Measurements from ENCODE around the gene COQ8A.

Gene COQ8A

DNA sequence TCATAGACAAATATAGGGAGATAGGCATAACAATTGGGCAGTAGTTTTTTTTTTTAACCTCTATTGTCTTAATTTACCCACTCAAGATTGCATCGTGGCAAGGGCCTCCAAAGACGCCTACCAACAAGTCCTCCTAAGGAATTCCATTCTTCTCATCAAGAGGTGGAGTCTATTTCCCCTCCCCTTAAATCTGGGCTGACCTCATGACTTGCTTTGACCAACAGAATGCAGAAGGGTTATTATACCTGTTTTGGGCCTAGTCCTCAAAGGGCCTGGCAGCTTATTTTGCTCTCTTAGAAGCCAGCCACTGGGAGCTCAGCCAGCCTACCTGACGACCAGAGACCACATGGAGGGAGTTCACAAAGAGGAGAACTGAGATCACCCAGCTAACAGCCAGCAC lies 92.3 kb downstream of the COQ8A start:
- DNase-seq (ENCODE audit: low spot score) = no peak

DNA sequence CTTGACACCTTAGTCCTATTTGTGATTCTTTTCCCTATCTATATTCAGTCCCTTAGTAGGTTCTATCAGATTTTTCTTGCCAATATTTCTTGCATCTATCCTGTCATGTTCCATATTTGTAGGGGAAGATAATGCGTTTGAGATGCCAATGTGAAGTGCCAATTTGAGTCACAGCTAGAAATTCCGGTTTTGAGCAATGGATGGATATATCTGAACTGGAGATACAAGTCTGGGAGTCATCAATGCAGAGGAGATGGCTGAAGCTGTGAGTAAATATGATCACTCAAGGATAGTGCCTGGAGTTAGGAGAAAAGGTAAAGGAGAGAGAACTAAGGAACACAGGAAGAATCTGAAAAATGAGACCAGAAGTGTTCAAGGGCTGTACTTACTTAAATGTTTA lies 93.8 kb downstream of the COQ8A start:
- no peak for DNase-seq (ENCODE audit: low spot score)

DNA sequence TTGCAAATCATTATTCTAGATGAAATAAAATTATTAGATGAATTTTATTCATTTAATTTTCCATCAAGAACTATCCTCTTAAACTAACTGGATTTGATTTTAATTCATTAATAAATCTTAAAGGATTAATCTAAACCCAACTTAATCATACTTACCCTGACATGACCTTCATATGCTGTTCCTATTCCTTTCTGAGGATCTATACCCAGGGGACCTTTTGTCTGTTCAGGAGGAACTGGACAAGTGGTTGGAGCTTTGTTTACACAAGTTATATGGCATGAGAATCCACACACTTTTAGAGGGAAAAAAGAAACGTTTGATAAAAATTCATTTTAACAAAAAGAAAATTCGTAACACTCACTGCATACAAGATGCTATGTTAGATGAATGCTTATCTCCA lies 95.2 kb downstream of the COQ8A start:
- DNase-seq (ENCODE audit: low spot score) = no peak

- DNase-seq (ENCODE audit: low spot score) = no peak
Observed at GRCh38 chr1:227037121-227037520, 97.0 kb downstream of the COQ8A start.

Data from germinal center (tissue), 1 donor.